ENCODE data around the gene RAI1. TPM values are rescaled to one million over a fixed set of nuclear protein-coding genes. Genes with fewer than 3 reads are reported as not detected.
"Not testable (repeated sequence)": the region's sequence is repeated elsewhere in the genome, so short reads cannot be mapped to it uniquely, and the experiment has no call there.

RAI1 gene
- total RNA-seq, 1 donor from 2014 or later: 39.1 TPM

GRCh38 chr17:17806035-17806434 lies 124.8 kb downstream of the RAI1 start:
- Histone ChIP-seq H3K36me3 (ENCODE audit: insufficient read depth, low read length) (peaks cover 9% of the 10 kb centered on the region), H3K9me3 (ENCODE audit: insufficient read depth, low read depth, low read length) (no peaks in the 10 kb centered on the region), H3K27me3 (ENCODE audit: insufficient read depth, low read length) (no peaks in the 10 kb centered on the region), H3K79me2 (ENCODE audit: insufficient read depth, low read length) (no peaks in the 10 kb centered on the region), H4K20me1 (ENCODE audit: insufficient read depth, low read length) (peaks cover 56% of the 10 kb centered on the region), H3K4me1 (ENCODE audit: insufficient read depth, low read length) (peaks cover 5% of the 10 kb centered on the region), H3K27ac (ENCODE audit: low read depth, low read length) (no peak overlapping the region), H2AFZ (ENCODE audit: low read depth, low read length) (no peak overlapping the region), H3K4me2 (ENCODE audit: low read length) (no peak overlapping the region), H3K9ac (ENCODE audit: low read length) (no peak overlapping the region), H3K4me3 (ENCODE audit: insufficient read depth, low read depth, low read length) (no peak overlapping the region)
- H3K4me1 Mint-ChIP-seq (ENCODE audit: low read depth, unreplicated experiment): peaks cover 16% of the 10 kb centered on the region
- no peak for TF ChIP-seq EZH2 (IDR thresholded peaks at IDR 0.05; ENCODE audit: insufficient read depth, low read length)
- no peak for TF ChIP-seq CTCF (IDR thresholded peaks at IDR 0.05; ENCODE audit: insufficient read depth, low read depth, low read length)
- H3K36me3 Mint-ChIP-seq (ENCODE audit: low read depth, unreplicated experiment): peaks cover 18% of the 10 kb centered on the region
- no peaks in the 10 kb centered on the region for H3K27me3 Mint-ChIP-seq (ENCODE audit: low read depth, unreplicated experiment)
- FAIRE-seq: no peak
- H3K27ac Mint-ChIP-seq (ENCODE audit: unreplicated experiment): peak overlapping the region; percentile 53
- DNase-seq (ENCODE audit: low read depth): no peak
- H3K4me3 Mint-ChIP-seq (ENCODE audit: unreplicated experiment): peak overlapping the region; percentile 70
- H3K9me3 Mint-ChIP-seq (ENCODE audit: unreplicated experiment): no peaks in the 10 kb centered on the region

GRCh38 chr17:17806611-17807274 lies 125.5 kb downstream of the RAI1 start:
- Histone ChIP-seq H2AFZ (ENCODE audit: low read depth, low read length) (no peak overlapping the region), H3K27me3 (ENCODE audit: insufficient read depth, low read length) (no peaks in the 10 kb centered on the region), H3K4me1 (ENCODE audit: insufficient read depth, low read length) (peaks cover 9% of the 10 kb centered on the region), H3K36me3 (ENCODE audit: insufficient read depth, low read length) (peaks cover 9% of the 10 kb centered on the region), H3K27ac (ENCODE audit: low read depth, low read length) (no peak overlapping the region), H3K4me2 (ENCODE audit: low read length) (no peak overlapping the region), H3K9ac (ENCODE audit: low read length) (no peak overlapping the region), H3K9me3 (ENCODE audit: insufficient read depth, low read depth, low read length) (no peaks in the 10 kb centered on the region), H3K79me2 (ENCODE audit: insufficient read depth, low read length) (no peaks in the 10 kb centered on the region), H3K4me3 (ENCODE audit: insufficient read depth, low read depth, low read length) (no peak overlapping the region), H4K20me1 (ENCODE audit: insufficient read depth, low read length) (peaks cover 54% of the 10 kb centered on the region)
- no peak for FAIRE-seq
- DNase-seq (ENCODE audit: low read depth): no peak
- no peak for TF ChIP-seq CTCF (IDR thresholded peaks at IDR 0.05; ENCODE audit: insufficient read depth, low read depth, low read length)
- TF ChIP-seq EZH2 (IDR thresholded peaks at IDR 0.05; ENCODE audit: insufficient read depth, low read length): no peak
- Mint-ChIP-seq H3K9me3 (ENCODE audit: unreplicated experiment) (no peaks in the 10 kb centered on the region), H3K4me1 (ENCODE audit: low read depth, unreplicated experiment) (peaks cover 19% of the 10 kb centered on the region), H3K36me3 (ENCODE audit: low read depth, unreplicated experiment) (peaks cover 18% of the 10 kb centered on the region), H3K27me3 (ENCODE audit: low read depth, unreplicated experiment) (no peaks in the 10 kb centered on the region), H3K4me3 (ENCODE audit: unreplicated experiment) (no peak overlapping the region), H3K27ac (ENCODE audit: unreplicated experiment) (peak overlapping the region; percentile 80)

GRCh38 chr17:17807440-17807839 lies 126.2 kb downstream of the RAI1 start:
- no peak overlapping the region for H3K4me3 ChIP-seq (ENCODE audit: insufficient read depth, low read depth, low read length)
- H3K79me2 ChIP-seq (ENCODE audit: insufficient read depth, low read length): no peaks in the 10 kb centered on the region
- H3K9me3 ChIP-seq (ENCODE audit: insufficient read depth, low read depth, low read length): no peaks in the 10 kb centered on the region
- H3K27me3 Mint-ChIP-seq (ENCODE audit: low read depth, unreplicated experiment): no peaks in the 10 kb centered on the region
- no peaks in the 10 kb centered on the region for H3K9me3 Mint-ChIP-seq (ENCODE audit: unreplicated experiment)
- FAIRE-seq: no peak
- DNase-seq (ENCODE audit: low read depth): no peak
- H3K27ac ChIP-seq (ENCODE audit: low read depth, low read length): no peak overlapping the region
- TF ChIP-seq EZH2 (IDR thresholded peaks at IDR 0.05; ENCODE audit: insufficient read depth, low read length) (no peak), CTCF (IDR thresholded peaks at IDR 0.05; ENCODE audit: insufficient read depth, low read depth, low read length) (no peak)
- no peak overlapping the region for H3K27ac Mint-ChIP-seq (ENCODE audit: unreplicated experiment)
- no peak overlapping the region for H3K9ac ChIP-seq (ENCODE audit: low read length)
- no peak overlapping the region for H3K4me3 Mint-ChIP-seq (ENCODE audit: unreplicated experiment)
- H2AFZ ChIP-seq (ENCODE audit: low read depth, low read length): no peak overlapping the region
- peaks cover 9% of the 10 kb centered on the region for H3K36me3 ChIP-seq (ENCODE audit: insufficient read depth, low read length)
- peaks cover 23% of the 10 kb centered on the region for H3K4me1 Mint-ChIP-seq (ENCODE audit: low read depth, unreplicated experiment)
- peaks cover 56% of the 10 kb centered on the region for H4K20me1 ChIP-seq (ENCODE audit: insufficient read depth, low read length)
- H3K4me1 ChIP-seq (ENCODE audit: insufficient read depth, low read length): peaks cover 12% of the 10 kb centered on the region
- H3K27me3 ChIP-seq (ENCODE audit: insufficient read depth, low read length): no peaks in the 10 kb centered on the region
- H3K4me2 ChIP-seq (ENCODE audit: low read length): no peak overlapping the region
- H3K36me3 Mint-ChIP-seq (ENCODE audit: low read depth, unreplicated experiment): peaks cover 18% of the 10 kb centered on the region

GRCh38 chr17:17808200-17808599 lies 126.9 kb downstream of the RAI1 start:
- Mint-ChIP-seq H3K4me1 (ENCODE audit: low read depth, unreplicated experiment) (peaks cover 23% of the 10 kb centered on the region), H3K36me3 (ENCODE audit: low read depth, unreplicated experiment) (peaks cover 18% of the 10 kb centered on the region)
- not testable (repeated sequence) for H3K9me3 ChIP-seq (ENCODE audit: insufficient read depth, low read depth, low read length); FAIRE-seq; H3K27ac ChIP-seq (ENCODE audit: low read depth, low read length); H3K9ac ChIP-seq (ENCODE audit: low read length); H3K9me3 Mint-ChIP-seq (ENCODE audit: unreplicated experiment); H3K27me3 Mint-ChIP-seq (ENCODE audit: low read depth, unreplicated experiment); H2AFZ ChIP-seq (ENCODE audit: low read depth, low read length); H3K27ac Mint-ChIP-seq (ENCODE audit: unreplicated experiment); H3K4me3 Mint-ChIP-seq (ENCODE audit: unreplicated experiment); H3K4me2 ChIP-seq (ENCODE audit: low read length); H3K27me3 ChIP-seq (ENCODE audit: insufficient read depth, low read length); DNase-seq (ENCODE audit: low read depth); H3K79me2 ChIP-seq (ENCODE audit: insufficient read depth, low read length); H3K36me3 ChIP-seq (ENCODE audit: insufficient read depth, low read length); H3K4me3 ChIP-seq (ENCODE audit: insufficient read depth, low read depth, low read length)
- Histone ChIP-seq H3K4me1 (ENCODE audit: insufficient read depth, low read length) (peaks cover 14% of the 10 kb centered on the region), H4K20me1 (ENCODE audit: insufficient read depth, low read length) (peaks cover 63% of the 10 kb centered on the region)
